ENCODE results near the gene WDFY2.

The WDFY2 gene

DNA sequence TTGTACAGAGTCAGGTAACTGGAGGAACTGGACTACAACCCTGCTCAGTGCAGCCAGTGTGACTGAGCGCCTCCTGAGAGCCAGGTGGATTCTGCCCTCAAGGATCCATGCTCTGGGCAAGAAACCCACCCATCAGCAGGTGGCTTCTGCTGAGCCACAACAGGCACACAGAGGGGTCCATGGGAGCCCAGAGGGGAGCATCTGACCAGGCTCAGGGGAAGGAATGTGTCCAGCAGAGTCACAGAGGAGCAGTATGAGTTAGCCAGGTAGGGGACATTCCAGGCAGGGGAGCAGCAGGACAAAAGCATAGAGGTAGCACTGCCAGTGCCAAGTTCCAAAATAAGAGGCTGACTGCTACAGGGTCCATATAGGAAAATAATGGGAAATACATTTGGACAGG lies 199.8 kb downstream of the WDFY2 start:
- Histone ChIP-seq H3K9ac (ENCODE audit: low read depth, low read length) (no peak overlapping the region), H3K9me3 (ENCODE audit: insufficient read depth, low read depth, low read length) (no peaks in the 10 kb centered on the region), H3K36me3 (ENCODE audit: insufficient read depth, low read depth, low read length) (no peaks in the 10 kb centered on the region), H3K4me1 (ENCODE audit: insufficient read depth, low read length) (0 out of 2 replicates have a peak, but pooled peaks cover 2% of the 10 kb centered on the region), H3K27ac (ENCODE audit: low read length) (no peak overlapping the region), H3K4me3 (ENCODE audit: low read length) (no peak overlapping the region), H3K27me3 (ENCODE audit: insufficient read depth, low read length) (no peaks in the 10 kb centered on the region)

- H3K4me3 ChIP-seq (ENCODE audit: low read length) = no peak overlapping the region
- no peaks in the 10 kb centered on the region for H3K36me3 ChIP-seq (ENCODE audit: insufficient read depth, low read depth, low read length)
- H3K9ac ChIP-seq (ENCODE audit: low read depth, low read length) = no peak overlapping the region
- H3K4me1 ChIP-seq (ENCODE audit: insufficient read depth, low read length) = 0 out of 2 replicates have a peak, but pooled peaks cover 2% of the 10 kb centered on the region
- no peaks in the 10 kb centered on the region for H3K27me3 ChIP-seq (ENCODE audit: insufficient read depth, low read length)
- H3K27ac ChIP-seq (ENCODE audit: low read length) = no peak overlapping the region
- no peaks in the 10 kb centered on the region for H3K9me3 ChIP-seq (ENCODE audit: insufficient read depth, low read depth, low read length)
These were observed 201.6 kb downstream of the WDFY2 start for GRCh38 chr13:51785712-51786424.

DNA sequence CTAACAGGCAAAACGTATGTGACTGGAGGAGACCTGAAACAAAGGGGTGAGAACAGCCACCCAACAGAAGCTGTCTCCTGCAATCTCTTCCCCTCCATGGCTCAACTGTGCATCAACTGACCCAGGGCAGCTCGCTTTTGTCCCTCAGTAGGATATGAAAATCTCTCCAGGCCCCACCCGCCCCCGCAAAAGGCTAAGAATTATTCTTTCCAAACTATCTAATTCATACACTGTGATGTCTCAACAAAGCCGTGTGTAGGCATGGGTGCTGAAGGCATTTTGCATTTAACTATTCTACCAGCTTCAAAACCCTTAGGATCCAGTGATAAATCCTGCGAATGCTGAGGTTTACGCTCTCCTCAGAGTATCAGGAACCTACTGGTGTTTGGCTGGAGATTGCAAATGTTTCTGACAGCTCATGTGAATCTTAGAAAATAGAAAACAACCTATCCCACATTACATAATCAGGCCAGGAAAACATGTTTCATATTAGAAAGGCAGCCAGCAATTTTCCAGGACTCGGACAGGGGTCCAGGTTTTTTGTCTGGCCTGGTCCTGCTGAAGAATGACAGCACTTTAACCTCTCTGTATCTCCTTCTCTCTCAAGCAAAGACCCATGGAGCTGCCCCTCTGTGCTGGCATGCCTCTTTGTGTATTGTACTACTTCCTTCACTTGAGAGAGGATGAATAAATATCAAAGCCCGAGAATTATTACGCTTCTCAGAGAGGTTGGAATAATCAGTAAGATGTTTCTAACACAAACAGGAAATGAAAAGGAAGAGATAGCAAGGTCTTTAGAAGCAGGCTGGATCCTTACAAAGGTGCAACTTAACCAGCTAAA lies 202.4 kb downstream of the WDFY2 start:
- no peak overlapping the region for H3K4me3 ChIP-seq (ENCODE audit: low read length)
- 0 out of 2 replicates have a peak, but pooled peaks cover 2% of the 10 kb centered on the region for H3K4me1 ChIP-seq (ENCODE audit: insufficient read depth, low read length)
- no peak overlapping the region for H3K9ac ChIP-seq (ENCODE audit: low read depth, low read length)
- H3K9me3 ChIP-seq (ENCODE audit: insufficient read depth, low read depth, low read length) = no peaks in the 10 kb centered on the region
- no peaks in the 10 kb centered on the region for H3K27me3 ChIP-seq (ENCODE audit: insufficient read depth, low read length)
- H3K27ac ChIP-seq (ENCODE audit: low read length) = no peak overlapping the region
- H3K36me3 ChIP-seq (ENCODE audit: insufficient read depth, low read depth, low read length) = no peaks in the 10 kb centered on the region

DNA sequence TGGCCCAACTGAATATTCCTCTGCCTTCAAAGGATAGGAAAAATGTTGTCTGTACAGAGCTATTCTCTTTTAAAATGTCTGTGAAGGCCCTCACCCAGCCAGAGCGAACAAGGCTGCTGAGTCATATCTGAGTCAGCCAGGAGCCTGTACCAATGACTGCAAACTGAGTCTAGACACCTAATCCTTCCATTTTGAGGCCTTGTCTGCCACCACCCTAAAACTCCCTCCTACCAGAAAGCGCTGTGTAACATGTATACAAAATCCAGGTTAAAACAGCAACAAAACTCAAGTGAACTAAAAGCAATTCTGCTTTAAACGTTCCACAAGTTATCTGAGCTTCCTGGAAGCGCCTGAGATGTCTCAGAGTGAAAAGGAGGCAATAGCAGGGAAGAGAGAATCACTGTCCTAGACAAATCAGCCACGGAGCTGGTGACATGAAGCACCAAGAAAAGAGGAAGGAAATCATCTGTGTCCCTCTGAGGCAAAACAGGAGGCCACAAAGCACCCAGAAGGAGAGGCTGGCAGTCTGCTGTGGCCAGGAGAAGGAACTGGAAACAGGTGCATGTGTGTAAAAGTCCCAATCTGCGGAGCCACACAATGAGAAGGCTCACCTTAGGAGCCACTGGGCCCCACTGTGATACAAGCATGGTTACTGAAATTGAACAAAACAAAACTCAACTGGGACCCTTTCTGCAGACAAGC lies 209.5 kb downstream of the WDFY2 start:
- Histone ChIP-seq H3K4me3 (ENCODE audit: low read length) (no peak overlapping the region), H3K9ac (ENCODE audit: low read depth, low read length) (no peak overlapping the region), H3K36me3 (ENCODE audit: insufficient read depth, low read depth, low read length) (no peaks in the 10 kb centered on the region), H3K4me1 (ENCODE audit: insufficient read depth, low read length) (peaks cover 8% of the 10 kb centered on the region; the same call in 1 of the 2 replicates), H3K9me3 (ENCODE audit: insufficient read depth, low read depth, low read length) (no peaks in the 10 kb centered on the region), H3K27ac (ENCODE audit: low read length) (no peak overlapping the region), H3K27me3 (ENCODE audit: insufficient read depth, low read length) (no peaks in the 10 kb centered on the region)

DNA sequence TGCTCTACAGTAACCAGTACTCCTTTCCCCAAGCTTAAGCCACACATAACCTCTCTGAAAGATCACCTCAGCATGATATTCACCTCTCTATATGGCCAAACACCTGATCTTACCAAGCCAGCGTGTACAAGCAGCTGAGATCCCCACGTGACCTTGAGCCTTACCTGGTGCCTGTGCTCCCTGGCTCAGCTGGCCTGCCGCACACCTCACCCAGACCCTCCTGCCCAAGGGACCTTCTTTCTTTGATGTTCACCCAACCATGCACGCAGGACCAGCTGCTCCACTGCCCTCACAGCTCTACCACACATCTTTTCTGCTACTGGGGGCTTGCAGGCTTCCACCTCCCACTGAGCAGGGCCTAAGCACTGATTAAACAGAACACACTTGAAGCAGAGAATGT lies 210.7 kb downstream of the WDFY2 start:
- Histone ChIP-seq H3K36me3 (ENCODE audit: insufficient read depth, low read depth, low read length) (no peaks in the 10 kb centered on the region), H3K4me3 (ENCODE audit: low read length) (no peak overlapping the region), H3K9me3 (ENCODE audit: insufficient read depth, low read depth, low read length) (no peaks in the 10 kb centered on the region), H3K9ac (ENCODE audit: low read depth, low read length) (no peak overlapping the region), H3K27me3 (ENCODE audit: insufficient read depth, low read length) (no peaks in the 10 kb centered on the region), H3K27ac (ENCODE audit: low read length) (no peak overlapping the region), H3K4me1 (ENCODE audit: insufficient read depth, low read length) (peaks cover 14% of the 10 kb centered on the region; the same call in 1 of the 2 replicates)

GRCh38 chr13:51795419-51795818 lies 211.2 kb downstream of the WDFY2 start:
- no peak overlapping the region for H3K9ac ChIP-seq (ENCODE audit: low read depth, low read length)
- peaks cover 15% of the 10 kb centered on the region; the same call in 1 of the 2 replicates for H3K4me1 ChIP-seq (ENCODE audit: insufficient read depth, low read length)
- H3K4me3 ChIP-seq (ENCODE audit: low read length) = no peak overlapping the region
- H3K36me3 ChIP-seq (ENCODE audit: insufficient read depth, low read depth, low read length) = no peaks in the 10 kb centered on the region
- no peaks in the 10 kb centered on the region for H3K9me3 ChIP-seq (ENCODE audit: insufficient read depth, low read depth, low read length)
- H3K27me3 ChIP-seq (ENCODE audit: insufficient read depth, low read length) = no peaks in the 10 kb centered on the region
- H3K27ac ChIP-seq (ENCODE audit: low read length) = no peak overlapping the region

- no peaks in the 10 kb centered on the region for H3K36me3 ChIP-seq (ENCODE audit: insufficient read depth, low read depth, low read length)
- peaks cover 17% of the 10 kb centered on the region; the same call in 1 of the 2 replicates for H3K4me1 ChIP-seq (ENCODE audit: insufficient read depth, low read length)
- no peak overlapping the region for H3K4me3 ChIP-seq (ENCODE audit: low read length)
- H3K27ac ChIP-seq (ENCODE audit: low read length) = no peak overlapping the region
- H3K9me3 ChIP-seq (ENCODE audit: insufficient read depth, low read depth, low read length) = no peaks in the 10 kb centered on the region
- H3K27me3 ChIP-seq (ENCODE audit: insufficient read depth, low read length) = no peaks in the 10 kb centered on the region
- no peak overlapping the region for H3K9ac ChIP-seq (ENCODE audit: low read depth, low read length)
These were observed 212.3 kb downstream of the WDFY2 start for GRCh38 chr13:51796546-51796945.

- Histone ChIP-seq H3K27ac (ENCODE audit: low read length) (no peak overlapping the region), H3K36me3 (ENCODE audit: insufficient read depth, low read depth, low read length) (no peaks in the 10 kb centered on the region), H3K9me3 (ENCODE audit: insufficient read depth, low read depth, low read length) (no peaks in the 10 kb centered on the region), H3K27me3 (ENCODE audit: insufficient read depth, low read length) (no peaks in the 10 kb centered on the region), H3K4me1 (ENCODE audit: insufficient read depth, low read length) (peaks cover 27% of the 10 kb centered on the region), H3K4me3 (ENCODE audit: low read length) (no peak overlapping the region), H3K9ac (ENCODE audit: low read depth, low read length) (no peak overlapping the region)
These were observed 213.6 kb downstream of the WDFY2 start for GRCh38 chr13:51797664-51798488.

GRCh38 chr13:51799261-51799660 lies 215.0 kb downstream of the WDFY2 start:
- Histone ChIP-seq H3K4me1 (ENCODE audit: insufficient read depth, low read length) (peaks cover 32% of the 10 kb centered on the region), H3K27ac (ENCODE audit: low read length) (no peak overlapping the region), H3K9me3 (ENCODE audit: insufficient read depth, low read depth, low read length) (no peaks in the 10 kb centered on the region), H3K4me3 (ENCODE audit: low read length) (no peak overlapping the region), H3K9ac (ENCODE audit: low read depth, low read length) (no peak overlapping the region), H3K36me3 (ENCODE audit: insufficient read depth, low read depth, low read length) (no peaks in the 10 kb centered on the region), H3K27me3 (ENCODE audit: insufficient read depth, low read length) (no peaks in the 10 kb centered on the region; the same call in 1 of the 2 replicates)

DNA sequence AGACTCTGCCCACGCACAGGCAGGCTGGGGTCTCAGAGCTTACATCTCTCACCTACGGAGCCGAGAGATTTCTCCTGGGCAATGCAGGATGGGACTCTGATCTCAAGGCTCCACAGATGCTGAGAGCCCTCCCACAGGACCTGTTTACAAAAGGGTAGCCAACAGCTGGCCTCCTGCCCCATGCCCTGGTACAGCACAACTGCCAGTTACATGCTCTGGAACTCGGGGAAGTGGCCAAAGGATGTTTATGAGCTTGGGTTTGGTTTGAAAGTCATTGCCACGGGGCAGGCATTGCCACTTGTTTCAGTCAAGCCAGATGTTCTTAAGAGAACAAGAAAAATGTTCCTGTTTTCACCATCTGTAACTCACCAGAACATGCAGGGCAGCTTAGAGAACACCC lies 216.2 kb downstream of the WDFY2 start:
- H3K4me1 ChIP-seq (ENCODE audit: insufficient read depth, low read length) = peaks cover 42% of the 10 kb centered on the region

GRCh38 chr13:51801631-51802099 lies 217.4 kb downstream of the WDFY2 start:
- H3K4me3 ChIP-seq (ENCODE audit: low read length) = no peak overlapping the region
- H3K27ac ChIP-seq (ENCODE audit: low read length) = no peak overlapping the region

More for the DNA sequence above, 216.2 kb downstream of the WDFY2 start:
- Histone ChIP-seq H3K27me3 (ENCODE audit: insufficient read depth, low read length) (peaks cover 6% of the 10 kb centered on the region; the same call in 1 of the 2 replicates), H3K4me3 (ENCODE audit: low read length) (no peak overlapping the region), H3K9me3 (ENCODE audit: insufficient read depth, low read depth, low read length) (no peaks in the 10 kb centered on the region), H3K36me3 (ENCODE audit: insufficient read depth, low read depth, low read length) (no peaks in the 10 kb centered on the region), H3K27ac (ENCODE audit: low read length) (no peak overlapping the region), H3K9ac (ENCODE audit: low read depth, low read length) (no peak overlapping the region)

More at GRCh38 chr13:51801631-51802099, 217.4 kb downstream of the WDFY2 start:
- H3K27me3 ChIP-seq (ENCODE audit: insufficient read depth, low read length) = peaks cover 6% of the 10 kb centered on the region; the same call in 1 of the 2 replicates
- peaks cover 43% of the 10 kb centered on the region for H3K4me1 ChIP-seq (ENCODE audit: insufficient read depth, low read length)
- peak overlapping the region; percentile 8; the same call in 1 of the 2 replicates for H3K9ac ChIP-seq (ENCODE audit: low read depth, low read length)
- H3K9me3 ChIP-seq (ENCODE audit: insufficient read depth, low read depth, low read length) = no peaks in the 10 kb centered on the region
- no peaks in the 10 kb centered on the region for H3K36me3 ChIP-seq (ENCODE audit: insufficient read depth, low read depth, low read length)
